Peyer's patch (tissue), 4 donors: ENCODE data around the gene CDKN3.

Experiments
- CTCF ChIP-seq, 6 experiments: fragments of 450-650 bp in 4 of 6; fragments of 200-600 bp in 2 of 6; sonication (generic) in 1 of 6; IDR thresholded peaks; one replicate each; pipeline ENCODE4 v1.5.1; 2017 to 2019; ENCODE audit warnings: antibody characterized with exemption in 6 of 6, mild to moderate bottlenecking in 3 of 6, moderate library complexity in 1 of 6
- POLR2A ChIP-seq, 2 donors: fragments of 450-650 bp; IDR thresholded peaks; one replicate each; pipeline ENCODE4 v1.5.1; 2017; ENCODE audit warnings: antibody characterized with exemption in 2 of 2, mild to moderate bottlenecking in 2 of 2, moderate library complexity in 2 of 2

- TF ChIP-seq CTCF (IDR thresholded peaks at IDR 0.05) (no peak), POLR2A (IDR thresholded peaks at IDR 0.05) (no peak)
Measured at GRCh38 chr14:54349713-54350112, 47.1 kb upstream of the CDKN3 start.
